Mammary epithelial cell (primary cell): ENCODE measurements around the gene UBE2D2.

ENCODE experiments used
- CTCF ChIP-seq, 2 donors: IDR thresholded peaks in 1 of 2; conservative IDR thresholded peaks in 1 of 2; 2 replicates each; pipeline ENCODE4 v1.5.1; 2011 to 2012; ENCODE audit warnings: inconsistent platforms in 2 of 2, low read length in 2 of 2, mild to moderate bottlenecking in 2 of 2, control low read depth in 1 of 2, low read depth in 1 of 2; ENCODE audit not compliant: insufficient read depth in 1 of 2; ENCODE audit errors: extremely low read depth in 1 of 2
- EZH2 ChIP-seq: IDR thresholded peaks from 2 replicates; pipeline ENCODE4 v1.6.1; 2012; ENCODE audit warnings: low read length, inconsistent platforms, borderline replicate concordance

GRCh38 chr5:139639619-139640380 lies 78.7 kb downstream of the UBE2D2 start:
- TF ChIP-seq CTCF (conservative IDR thresholded peaks at IDR 0.05 in 1 of 2, IDR thresholded peaks at IDR 0.05 in 1 of 2; ENCODE audit: extremely low read depth in 1 of 2, insufficient read depth in 1 of 2, low read depth in 1 of 2, low read length in 2 of 2) (no peak), EZH2 (no peak)
